HCT116 (cell line): Measurements from ENCODE around the gene IRX6. TPM values are rescaled to one million over a fixed set of nuclear protein-coding genes. Genes with fewer than 3 reads are reported as not detected.

Experiments used
- ATAC-seq: fragments of 200-7000 bp; cut with Tn5 transposase; 2 replicates; pipeline ENCODE4 v1.9.1; 2020; ENCODE audit warnings: mild to moderate bottlenecking, moderate library complexity
- BruUV-seq: library from RNA; stranded (reverse); fragments of 400-500 nt; replicated peaks from 2 replicates; lab custom pipeline; 2021; lab: Mats Ljungman, UMichigan
- CTCF ChIA-PET: fragments of 300-600 bp; sonication (Branson Sonifier 250); formaldehyde crosslinking; loops from one replicate; lab custom pipeline; 2021; ENCODE audit warnings: antibody characterized with exemption; lab: Charles Lee
- POLR2A ChIA-PET: fragments of 300-600, 350-600 bp; sonication (Branson Sonifier 250); formaldehyde crosslinking; loops from one replicate; lab custom pipeline; 2021; ENCODE audit warnings: antibody characterized with exemption; lab: Charles Lee
- RAD21 ChIA-PET, 2 experiments: fragments of 300-600 bp; sonication (Branson Sonifier 250); formaldehyde crosslinking; loops; one replicate each; lab custom pipeline; 2023; ENCODE audit warnings: low total read pairs in 2 of 2; ENCODE audit not compliant: uncharacterized antibody in 2 of 2, unreplicated experiment in 2 of 2, low non-redundant PET in 1 of 2; lab: Charles Lee
- DNase-seq: peaks from one replicate; pipeline ENCODE4 v3.0.0-alpha.2; 2010; ENCODE audit warnings: low read depth, low spot score
- H2AFZ ChIP-seq: fragments of 200-600 bp; shearing (Covaris generic), sonication (generic); 2 replicates; pipeline ENCODE4 v1.6.1; 2017; ENCODE audit warnings: low read depth, mixed run types, mixed read lengths, antibody characterized with exemption, low read length; ENCODE audit not compliant: poor library complexity, severe bottlenecking
- H3K27ac ChIP-seq: 2 replicates; pipeline ENCODE4 v1.5.1; 2012; ENCODE audit warnings: low read depth, low read length
- H3K27me3 ChIP-seq: fragments of 200-600 bp; sonication (generic); 2 replicates; pipeline ENCODE4 v1.6.1; 2016; ENCODE audit warnings: mixed run types, low read length, mixed read lengths; ENCODE audit not compliant: insufficient read depth
- H3K36me3 ChIP-seq, 2 experiments: fragments of 200-500 bp in 1 of 2; fragments of 200-600 bp in 1 of 2; sonication (Bioruptor generic) in 1 of 2; sonication (generic) in 1 of 2; 2 replicates each; pipeline versions ENCODE4 v1.5.1 to v1.6.1; 2014 to 2016; ENCODE audit warnings: low read length in 2 of 2, inconsistent platforms in 1 of 2, mixed read lengths in 1 of 2, mixed run types in 1 of 2; ENCODE audit not compliant: insufficient read depth in 2 of 2, control insufficient read depth in 1 of 2
- H3K4me1 ChIP-seq, 2 experiments: fragments of 200-600 bp in 1 of 2; sonication (generic) in 1 of 2; 2 replicates each; pipeline versions ENCODE4 v1.5.1 to v1.6.1; 2012 to 2017; ENCODE audit warnings: low read length in 2 of 2, inconsistent platforms in 1 of 2, mild to moderate bottlenecking in 1 of 2, mixed read lengths in 1 of 2, mixed run types in 1 of 2, moderate library complexity in 1 of 2; ENCODE audit not compliant: insufficient read depth in 2 of 2, control insufficient read depth in 1 of 2
- H3K4me2 ChIP-seq: fragments of 200-600 bp; sonication (generic); 2 replicates; pipeline ENCODE4 v1.6.1; 2017; ENCODE audit warnings: mixed run types, low read length, mixed read lengths
- H3K4me3 ChIP-seq, 2 experiments: fragments of 200-600 bp in 1 of 2; sonication (generic) in 1 of 2; replicated peaks in 1 of 2; 2 replicates each; pipeline ENCODE4 v1.5.1; 2011 to 2016; ENCODE audit warnings: low read length in 2 of 2, control low read depth in 1 of 2, low read depth in 1 of 2, mild to moderate bottlenecking in 1 of 2, mixed read lengths in 1 of 2, mixed run types in 1 of 2
- H3K79me2 ChIP-seq: fragments of 200-600 bp; sonication (generic); 2 replicates; pipeline ENCODE4 v1.6.1; 2017; ENCODE audit warnings: mild to moderate bottlenecking, mixed run types, low read length, moderate library complexity, mixed read lengths; ENCODE audit not compliant: insufficient read depth
- H3K9ac ChIP-seq: fragments of 200-600 bp; sonication (generic); 2 replicates; pipeline ENCODE4 v1.6.1; 2016; ENCODE audit warnings: low read length, mixed read lengths
- H3K9me2 ChIP-seq: fragments of 200-600 bp; sonication (generic), shearing (Covaris generic); 2 replicates; pipeline ENCODE4 v1.6.1; 2017; ENCODE audit warnings: mixed run types, mild to moderate bottlenecking, moderate library complexity; ENCODE audit not compliant: insufficient read depth
- H3K9me3 ChIP-seq, 2 experiments: fragments of 200-500 bp in 1 of 2; fragments of 200-600 bp in 1 of 2; sonication (Bioruptor generic) in 1 of 2; sonication (generic) in 1 of 2; 2 replicates each; pipeline ENCODE4 v1.6.1; 2014 to 2017; ENCODE audit warnings: low read length in 2 of 2, mixed read lengths in 2 of 2, inconsistent platforms in 1 of 2, low read depth in 1 of 2, mild to moderate bottlenecking in 1 of 2, mixed run types in 1 of 2, moderate library complexity in 1 of 2; ENCODE audit not compliant: control insufficient read depth in 1 of 2, insufficient read depth in 1 of 2
- H4K20me1 ChIP-seq: fragments of 200-600 bp; sonication (generic), shearing (Covaris generic); 2 replicates; pipeline ENCODE4 v1.6.1; 2017; ENCODE audit warnings: mixed run types, mild to moderate bottlenecking, moderate library complexity; ENCODE audit not compliant: insufficient read depth
- CBX3 ChIP-seq: IDR thresholded peaks from 2 replicates; pipeline ENCODE4 v1.6.1; 2012; ENCODE audit warnings: low read depth
- EGR1 ChIP-seq: IDR thresholded peaks from 2 replicates; pipeline ENCODE4 v1.6.1; 2012; ENCODE audit warnings: low read depth
- ELF1 ChIP-seq: IDR thresholded peaks from 2 replicates; pipeline ENCODE4 v1.6.1; 2012; ENCODE audit warnings: low read depth, borderline replicate concordance
- EZH2 ChIP-seq: fragments of 200-600 bp; sonication (generic); IDR thresholded peaks from 2 replicates; pipeline ENCODE4 v1.6.1; 2017; ENCODE audit warnings: antibody characterized with exemption, mixed run types
- EZH2phosphoT487 ChIP-seq: fragments of 200-600 bp; IDR thresholded peaks from 2 replicates; pipeline ENCODE4 v1.6.1; 2018; ENCODE audit warnings: antibody characterized with exemption, borderline replicate concordance
- FOSL1 ChIP-seq: IDR thresholded peaks from 2 replicates; pipeline ENCODE4 v1.6.1; 2012; ENCODE audit warnings: low read depth
- JUND ChIP-seq: IDR thresholded peaks from 2 replicates; pipeline ENCODE4 v1.6.1; 2012
- MAX ChIP-seq: IDR thresholded peaks from 2 replicates; pipeline ENCODE4 v1.6.1; 2012
- POLR2A ChIP-seq: IDR thresholded peaks from 2 replicates; pipeline ENCODE4 v1.7.0; 2011; ENCODE audit warnings: borderline replicate concordance; ENCODE audit not compliant: insufficient read depth, insufficient read length; ENCODE audit errors: extremely low read depth
- POLR2AphosphoS5 ChIP-seq: IDR thresholded peaks from 2 replicates; pipeline ENCODE4 v1.6.1; 2011; ENCODE audit warnings: mild to moderate bottlenecking, low read depth, low read length, moderate library complexity
- RAD21 ChIP-seq: IDR thresholded peaks from 2 replicates; pipeline ENCODE4 v1.6.1; 2012; ENCODE audit warnings: low read depth, mild to moderate bottlenecking
- REST ChIP-seq: IDR thresholded peaks from 2 replicates; pipeline ENCODE4 v1.6.1; 2012; ENCODE audit warnings: low read depth
- SIN3A ChIP-seq: IDR thresholded peaks from 2 replicates; pipeline ENCODE4 v1.6.1; 2012; ENCODE audit warnings: low read depth
- SRF ChIP-seq: IDR thresholded peaks from 2 replicates; pipeline ENCODE4 v1.6.1; 2012; ENCODE audit warnings: low read depth
- YY1 ChIP-seq: IDR thresholded peaks from 2 replicates; pipeline ENCODE4 v1.6.1; 2011; ENCODE audit warnings: low read length, low read depth, moderate library complexity, mild to moderate bottlenecking; ENCODE audit not compliant: insufficient replicate concordance; ENCODE audit errors: extremely low read depth
- ZBTB33 ChIP-seq: IDR thresholded peaks from 2 replicates; pipeline ENCODE4 v1.6.1; 2011; ENCODE audit warnings: mild to moderate bottlenecking, low read length, moderate library complexity; ENCODE audit not compliant: insufficient replicate concordance; ENCODE audit errors: extremely low read depth
- ZFX ChIP-seq: fragments of 450-650 bp; IDR thresholded peaks from 2 replicates; pipeline ENCODE4 v1.6.1; 2017
- ZNF274 ChIP-seq: fragments of 200-500 bp; sonication (Bioruptor generic); IDR thresholded peaks from 2 replicates; pipeline ENCODE4 v1.6.1; 2014; ENCODE audit warnings: mild to moderate bottlenecking, low read depth, low read length, inconsistent platforms
- intact Hi-C: fragments of 100-400 bp; cut with micrococcal nuclease; formaldehyde crosslinking; loops from 2 replicates; pipeline ENCODE4 v1.10.0; 2022
- total RNA-seq: library from RNA; stranded (reverse); gene quantifications from one replicate; pipeline ENCODE4 v1.2.1, GENCODE V29; 2021; ENCODE audit not compliant: unreplicated experiment

Gene IRX6
- total RNA-seq, 1 experiment from 2014 or later, result not detected

GRCh38 chr16:55280587-55280986 lies 43.4 kb upstream of the IRX6 start:
- no peaks in the 10 kb centered on the region for H3K9me3 ChIP-seq
- no peaks in the 10 kb centered on the region for H3K4me1 ChIP-seq
- H3K27ac ChIP-seq, result no peak overlapping the region
- no peak overlapping the region for H3K4me3 ChIP-seq
- no peaks in the 10 kb centered on the region for H3K9me2 ChIP-seq
- ChIA-PET CTCF (no interaction called here), POLR2A (no interaction called here), RAD21 (no interaction called here)
- no TSS peak for BruUV-seq
- H3K4me2 ChIP-seq, result no peak overlapping the region
- no peaks in the 10 kb centered on the region for H3K79me2 ChIP-seq
- H4K20me1 ChIP-seq, result no peaks in the 10 kb centered on the region
- TF ChIP-seq ZBTB33 (no peak), POLR2A (no peak), FOSL1 (no peak), JUND (no peak), ZNF274 (no peak), EZH2 (no peak), ELF1 (no peak), CBX3 (no peak), SRF (no peak), EGR1 (no peak), POLR2AphosphoS5 (no peak), MAX (no peak), SIN3A (no peak), EZH2phosphoT487 (no peak), RAD21 (no peak), ZFX (no peak), YY1 (no peak), REST (no peak)
- H3K27me3 ChIP-seq, result peaks cover 37% of the 10 kb centered on the region
- no peak overlapping the region for H3K9ac ChIP-seq
- no peaks in the 10 kb centered on the region for H3K36me3 ChIP-seq
- DNase-seq (no peak), ATAC-seq (no peak)
- no peak overlapping the region for H2AFZ ChIP-seq
- intact Hi-C loops, result no loop called here
